Measurements from ENCODE around the gene STMN1. TPM values are rescaled to one million over a fixed set of nuclear protein-coding genes. Genes with fewer than 3 reads are reported as not detected.
A peak's percentile ranks its signal among the peaks of the same experiment; 100 is the strongest.

The STMN1 gene
- total and polyA plus RNA-seq, 9 of the 15 experiments (the other 6 are each of a cell fraction or from before 2014, with no cell fraction given) = 269 to 2,153 (median 595) TPM

- BruUV-seq (replicated peaks) = no TSS peak
- Histone ChIP-seq H2AFZ (ENCODE audit: low read depth, low read length) (peak overlapping the region; percentile 88), H4K20me1 (replicated peaks; ENCODE audit: control insufficient read depth, insufficient read depth, low read length) (no peaks in the 10 kb centered on the region), H3K4me1 (replicated peaks in 1 of 2; ENCODE audit: control insufficient read depth in 2 of 2, insufficient read depth in 2 of 2, low read length in 2 of 2) (peaks cover 49 to 55% of the 10 kb centered on the region in 2 experiments), H3K36me3 (ENCODE audit: control insufficient read depth, insufficient read depth, low read length) (no peaks in the 10 kb centered on the region), H3K9ac (ENCODE audit: insufficient read depth in 1 of 2, low read depth in 2 of 2, low read length in 2 of 2) (peak overlapping the region; percentile 63 to 92; a peak in 3 of 4 replicates), H3K9me1 (ENCODE audit: control insufficient read depth, insufficient read depth, low read length) (no peaks in the 10 kb centered on the region), H3K27ac (ENCODE audit: extremely low read depth, low read depth, low read length) (peak overlapping the region; percentile 77), H3K9me3 (replicated peaks; ENCODE audit: control insufficient read depth, insufficient read depth, low read depth, low read length) (no peaks in the 10 kb centered on the region), H3K79me2 (ENCODE audit: control insufficient read depth, insufficient read depth, low read length) (peaks cover 10% of the 10 kb centered on the region; the same call in 2 of the 3 replicates), H3K4me3 (peak overlapping the region; percentile 51), H3K27me3 (ENCODE audit: control insufficient read depth in 2 of 2, insufficient read depth in 2 of 2, low read length in 2 of 2) (no peaks in the 10 kb centered on the region), H3K4me2 (ENCODE audit: insufficient read depth, low read length) (peak overlapping the region; percentile 81)
- intact Hi-C loops (cut with micrococcal nuclease) = no loop called here
- CTCF ChIA-PET (ENCODE audit: low intra/inter-chr PET ratio) = interaction anchor here (0.6 to 1.1 kb wide), 2 partner anchors 42 to 122 kb away, joined by 3 to 4 read pairs; no protein-coding TSS in a partner anchor
- POLR2A ChIA-PET = interaction anchor here (0.7 to 2.2 kb wide), 15 partner anchors 8 to 252 kb away, joined by 3 to 6 read pairs (median 4); partner anchors contain the start of gene PAFAH2
- in situ Hi-C loops (cut with MboI) = no loop called here
- no peak for FAIRE-seq
- ATAC-seq = peak; percentile 72
- WGBS (ENCODE audit: insufficient coverage, low coverage, missing lambda C conversion rate) = 56% methylated on average over 19 of the region's 32 CpGs
- peak in 3 of 4 experiments; percentile 77 to 92 (median 89) for DNase-seq (ENCODE audit: extremely low read depth in 1 of 4, low spot score in 3 of 4)
- TF ChIP-seq, protein P1, sequence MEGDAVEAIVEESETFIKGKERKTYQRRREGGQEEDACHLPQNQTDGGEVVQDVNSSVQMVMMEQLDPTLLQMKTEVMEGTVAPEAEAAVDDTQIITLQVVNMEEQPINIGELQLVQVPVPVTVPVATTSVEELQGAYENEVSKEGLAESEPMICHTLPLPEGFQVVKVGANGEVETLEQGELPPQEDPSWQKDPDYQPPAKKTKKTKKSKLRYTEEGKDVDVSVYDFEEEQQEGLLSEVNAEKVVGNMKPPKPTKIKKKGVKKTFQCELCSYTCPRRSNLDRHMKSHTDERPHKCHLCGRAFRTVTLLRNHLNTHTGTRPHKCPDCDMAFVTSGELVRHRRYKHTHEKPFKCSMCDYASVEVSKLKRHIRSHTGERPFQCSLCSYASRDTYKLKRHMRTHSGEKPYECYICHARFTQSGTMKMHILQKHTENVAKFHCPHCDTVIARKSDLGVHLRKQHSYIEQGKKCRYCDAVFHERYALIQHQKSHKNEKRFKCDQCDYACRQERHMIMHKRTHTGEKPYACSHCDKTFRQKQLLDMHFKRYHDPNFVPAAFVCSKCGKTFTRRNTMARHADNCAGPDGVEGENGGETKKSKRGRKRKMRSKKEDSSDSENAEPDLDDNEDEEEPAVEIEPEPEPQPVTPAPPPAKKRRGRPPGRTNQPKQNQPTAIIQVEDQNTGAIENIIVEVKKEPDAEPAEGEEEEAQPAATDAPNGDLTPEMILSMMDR (IDR thresholded peaks at IDR 0.05 in 2 of 3, conservative IDR thresholded peaks at IDR 0.05 in 1 of 3; ENCODE audit: insufficient read depth in 2 of 3, low read depth in 1 of 3, low read length in 3 of 3) = no peak
- 0 out of 2 replicates have a peak, but pooled peaks have one; percentile 43 for TF ChIP-seq KAT7 (CRISPR knock-in tag; IDR thresholded peaks at IDR 0.05; ENCODE audit: borderline replicate concordance)
- 0 out of 2 replicates have a peak, but pooled peaks have one; percentile 35 for TF ChIP-seq GTF2E2 (tag; IDR thresholded peaks at IDR 0.05)
- peak in 1 of 3 experiments; percentile 4; a peak in 1 of 6 replicates for TF ChIP-seq ZBTB11 (CRISPR knock-in tag; IDR thresholded peaks at IDR 0.05)
- TF ChIP-seq, protein P2, sequence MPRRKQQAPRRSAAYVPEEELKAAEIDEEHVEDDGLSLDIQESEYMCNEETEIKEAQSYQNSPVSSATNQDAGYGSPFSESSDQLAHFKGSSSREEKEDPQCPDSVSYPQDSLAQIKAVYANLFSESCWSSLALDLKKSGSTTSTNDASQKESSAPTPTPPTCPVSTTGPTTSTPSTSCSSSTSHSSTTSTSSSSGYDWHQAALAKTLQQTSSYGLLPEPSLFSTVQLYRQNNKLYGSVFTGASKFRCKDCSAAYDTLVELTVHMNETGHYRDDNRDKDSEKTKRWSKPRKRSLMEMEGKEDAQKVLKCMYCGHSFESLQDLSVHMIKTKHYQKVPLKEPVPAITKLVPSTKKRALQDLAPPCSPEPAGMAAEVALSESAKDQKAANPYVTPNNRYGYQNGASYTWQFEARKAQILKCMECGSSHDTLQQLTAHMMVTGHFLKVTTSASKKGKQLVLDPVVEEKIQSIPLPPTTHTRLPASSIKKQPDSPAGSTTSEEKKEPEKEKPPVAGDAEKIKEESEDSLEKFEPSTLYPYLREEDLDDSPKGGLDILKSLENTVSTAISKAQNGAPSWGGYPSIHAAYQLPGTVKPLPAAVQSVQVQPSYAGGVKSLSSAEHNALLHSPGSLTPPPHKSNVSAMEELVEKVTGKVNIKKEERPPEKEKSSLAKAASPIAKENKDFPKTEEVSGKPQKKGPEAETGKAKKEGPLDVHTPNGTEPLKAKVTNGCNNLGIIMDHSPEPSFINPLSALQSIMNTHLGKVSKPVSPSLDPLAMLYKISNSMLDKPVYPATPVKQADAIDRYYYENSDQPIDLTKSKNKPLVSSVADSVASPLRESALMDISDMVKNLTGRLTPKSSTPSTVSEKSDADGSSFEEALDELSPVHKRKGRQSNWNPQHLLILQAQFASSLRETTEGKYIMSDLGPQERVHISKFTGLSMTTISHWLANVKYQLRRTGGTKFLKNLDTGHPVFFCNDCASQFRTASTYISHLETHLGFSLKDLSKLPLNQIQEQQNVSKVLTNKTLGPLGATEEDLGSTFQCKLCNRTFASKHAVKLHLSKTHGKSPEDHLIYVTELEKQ (CRISPR knock-in tag; IDR thresholded peaks at IDR 0.05) = peak; percentile 49; the same call in 1 of the 2 replicates
- TF ChIP-seq ZBTB7A (IDR thresholded peaks at IDR 0.05; ENCODE audit: borderline replicate concordance, control insufficient read depth, low read depth, low read length) = peak; percentile 26; the same call in 1 of the 2 replicates
- TF ChIP-seq NR2C2 (CRISPR knock-in tag; IDR thresholded peaks at IDR 0.05) = no peak
- peak; percentile 26 for TF ChIP-seq NR2C2 (tag; IDR thresholded peaks at IDR 0.05)
These were observed 30.1 kb downstream of the STMN1 start for GRCh38 chr1:25875856-25876692.
